HG03175 (cell line): ENCODE data around the gene CDC42EP1.
"Not testable (repeated sequence)": the region's sequence is repeated elsewhere in the genome, so short reads cannot be mapped to it uniquely, and the experiment has no call there.

ENCODE experiments used
- ATAC-seq: cut with Tn5 transposase; IDR thresholded peaks from one replicate; pipeline ENCODE4 v1.9.1; 2021; ENCODE audit warnings: mild to moderate bottlenecking, moderate library complexity; ENCODE audit not compliant: unreplicated experiment

CDC42EP1 gene

GRCh38 chr22:37575490-37576003 lies 15.3 kb downstream of the CDC42EP1 start:
- no peak for ATAC-seq

- no peak for ATAC-seq
Measured at GRCh38 chr22:37578002-37578401, 17.7 kb downstream of the CDC42EP1 start.

- ATAC-seq = no peak
Measured at GRCh38 chr22:37581504-37581903, 21.2 kb downstream of the CDC42EP1 start.

DNA sequence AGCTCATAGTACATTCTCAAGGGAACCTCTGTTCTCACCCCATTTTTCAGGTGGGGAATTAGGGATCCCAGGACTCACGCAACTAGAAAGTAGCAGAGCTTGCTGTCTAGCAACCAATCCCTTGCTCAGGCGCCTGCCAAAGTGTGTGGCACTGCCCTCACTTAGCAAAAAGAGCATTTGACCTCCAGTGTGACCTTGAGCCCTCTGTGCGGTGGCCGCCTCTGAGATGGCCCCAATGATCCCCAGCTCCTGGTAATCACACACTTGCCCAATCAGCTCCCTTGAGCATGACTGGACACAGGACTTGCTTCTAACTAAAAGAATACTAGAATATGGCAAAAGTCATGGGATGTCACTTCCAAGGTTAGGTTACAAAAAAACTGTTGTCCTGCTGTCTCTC lies 22.2 kb downstream of the CDC42EP1 start:
- no peak for ATAC-seq

GRCh38 chr22:37588546-37589215 lies 28.4 kb downstream of the CDC42EP1 start:
- ATAC-seq = no peak

DNA sequence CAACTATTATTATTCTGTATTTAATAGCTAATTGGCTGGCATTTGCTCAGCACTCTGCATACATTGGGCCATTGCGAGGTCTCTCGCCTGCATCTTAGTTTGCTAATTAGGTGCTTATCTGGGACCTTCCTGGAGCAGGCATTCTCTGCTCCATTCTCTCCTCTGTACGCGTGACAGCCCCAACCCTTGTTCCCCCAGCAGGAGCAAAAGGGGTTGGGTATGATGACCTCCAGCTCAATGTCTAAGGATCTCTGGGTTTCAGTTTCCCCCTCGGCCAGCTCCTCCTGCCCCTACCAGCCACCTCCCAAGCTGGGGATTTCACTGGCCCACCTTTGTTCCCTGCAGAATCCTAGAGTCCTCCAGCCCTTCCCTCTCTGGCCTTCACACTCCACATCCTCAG lies 29.4 kb downstream of the CDC42EP1 start:
- ATAC-seq = no peak

DNA sequence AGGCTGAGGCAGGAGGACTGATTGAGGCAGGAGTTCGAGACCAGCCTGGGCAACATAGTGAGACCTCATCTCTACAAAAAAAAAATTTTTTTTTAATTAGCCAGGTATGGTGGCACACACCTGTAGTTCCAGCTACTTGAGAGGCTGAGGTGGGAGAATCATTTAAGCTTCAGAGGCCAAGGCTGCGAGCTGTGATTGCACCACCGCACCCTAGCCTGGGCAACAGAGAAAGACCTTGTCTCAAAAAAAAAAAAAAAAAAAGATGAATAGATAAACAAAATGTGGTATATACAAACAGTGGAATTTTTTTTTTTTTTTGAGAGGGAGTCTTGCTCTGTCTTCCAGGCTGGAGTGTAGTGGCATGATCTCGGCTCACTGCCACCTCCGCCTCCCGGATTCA lies 30.8 kb downstream of the CDC42EP1 start:
- not testable (repeated sequence) for ATAC-seq

DNA sequence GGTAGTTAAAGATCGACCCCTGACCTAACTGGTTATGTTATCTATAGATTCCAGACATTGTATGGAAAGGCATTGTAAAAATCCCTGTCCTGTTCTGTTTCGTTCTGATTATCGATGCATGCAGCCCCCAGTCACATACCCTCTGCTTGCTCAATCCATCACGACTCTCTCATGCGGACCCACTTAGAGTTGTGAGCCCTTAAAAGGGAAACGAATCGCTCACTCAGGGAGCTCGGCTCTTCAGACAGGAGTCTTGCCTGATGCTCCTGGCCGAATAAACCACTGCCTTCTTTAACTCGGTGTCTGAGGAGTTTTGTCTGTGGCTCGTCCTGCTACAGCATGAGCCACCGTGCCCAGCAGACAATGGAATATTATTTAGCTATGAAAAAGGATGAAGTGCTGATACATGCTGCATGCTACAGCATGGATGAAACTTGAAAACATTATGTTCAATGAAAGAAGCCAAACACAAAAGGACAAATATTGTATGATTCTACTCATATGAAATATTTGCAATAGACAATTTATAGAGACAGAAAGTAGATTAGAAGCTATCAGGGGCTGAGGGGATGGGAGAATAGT lies 31.6 kb downstream of the CDC42EP1 start:
- ATAC-seq = no peak

GRCh38 chr22:37594237-37594636 lies 34.0 kb downstream of the CDC42EP1 start:
- no peak for ATAC-seq

GRCh38 chr22:37599153-37599552 lies 38.9 kb downstream of the CDC42EP1 start:
- ATAC-seq = no peak

DNA sequence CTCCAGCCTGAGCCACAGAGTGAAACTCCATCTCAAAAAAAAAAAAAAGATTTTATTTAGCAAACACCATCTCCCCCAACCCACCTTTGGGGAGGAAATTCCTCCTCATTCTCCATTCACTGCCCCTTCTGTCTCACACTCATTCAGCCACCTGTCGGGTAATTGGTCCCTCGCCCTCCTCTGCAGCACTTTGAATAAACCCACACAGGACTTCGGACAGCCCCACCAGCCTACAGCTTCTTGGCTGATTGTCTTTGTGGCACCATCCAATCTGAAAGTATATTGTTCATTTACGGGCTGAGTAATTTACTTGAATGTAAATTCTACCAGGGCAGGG lies 40.9 kb downstream of the CDC42EP1 start:
- ATAC-seq = no peak

DNA sequence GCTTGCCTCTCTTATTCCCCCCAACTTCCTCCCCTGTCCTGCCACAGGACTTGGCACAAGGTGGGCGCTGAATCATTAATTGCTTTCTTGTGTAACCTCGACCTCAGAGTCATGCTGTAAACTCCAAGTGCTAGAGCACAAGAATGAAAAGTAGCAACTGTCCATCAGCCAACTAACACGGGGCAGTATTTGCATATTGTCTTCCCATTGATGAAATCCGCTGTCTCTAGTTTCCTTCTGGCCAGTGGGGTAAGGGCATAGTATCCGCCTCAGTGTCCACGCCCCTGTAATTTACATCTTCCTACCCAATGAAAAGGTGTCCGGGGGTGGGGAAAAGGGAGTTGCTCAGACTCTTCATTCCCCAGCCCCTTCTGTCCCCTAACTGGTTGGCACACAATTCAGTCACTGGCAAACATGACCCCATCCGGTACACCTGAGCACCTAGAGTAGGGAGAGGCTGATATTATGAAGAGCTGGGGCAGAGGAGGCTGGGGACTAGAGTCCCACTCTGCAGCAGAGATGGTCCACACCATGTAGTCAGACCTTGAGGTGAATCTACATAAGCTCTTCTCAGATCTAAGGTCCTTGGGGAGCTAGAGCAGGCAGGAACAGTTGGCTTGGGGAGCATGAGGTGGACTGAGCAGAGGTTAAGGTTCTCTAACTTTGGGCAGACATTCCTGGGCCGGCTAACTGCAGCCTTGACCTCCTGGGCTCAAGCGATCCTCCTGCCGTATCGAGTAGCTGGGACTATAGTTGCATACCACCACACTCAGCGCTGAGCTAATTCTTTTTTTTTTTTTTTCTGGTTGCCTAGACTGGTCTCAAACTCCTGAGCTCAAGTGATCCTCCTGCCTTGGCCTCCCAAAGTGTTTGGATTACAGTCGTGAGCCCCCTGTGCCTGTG lies 41.5 kb downstream of the CDC42EP1 start:
- ATAC-seq = no peak

GRCh38 chr22:37602546-37603277 lies 42.4 kb downstream of the CDC42EP1 start:
- ATAC-seq = not testable (repeated sequence)

GRCh38 chr22:37604074-37604473 lies 43.8 kb downstream of the CDC42EP1 start:
- no peak for ATAC-seq

DNA sequence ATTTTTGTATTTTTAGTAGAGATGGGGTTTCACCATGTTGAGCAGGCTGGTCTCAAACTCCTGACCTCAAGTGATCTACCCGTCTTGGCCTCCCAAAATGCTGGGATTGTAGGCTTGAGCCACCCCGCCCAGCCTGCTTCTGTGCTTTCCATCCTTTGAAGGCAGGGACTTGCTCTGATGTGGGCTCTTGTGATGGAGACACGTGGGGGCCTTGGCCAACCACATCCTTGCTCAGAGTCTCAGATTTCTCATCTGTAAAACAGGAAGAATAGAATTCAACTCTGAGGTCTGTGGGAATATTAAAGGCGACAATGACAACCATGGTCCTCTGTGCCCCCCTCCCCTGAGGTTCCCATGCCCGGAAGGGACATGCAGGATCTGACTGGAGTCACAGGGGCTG lies 44.6 kb downstream of the CDC42EP1 start:
- no peak for ATAC-seq

GRCh38 chr22:37607010-37607934 lies 47.0 kb downstream of the CDC42EP1 start:
- no peak for ATAC-seq

- ATAC-seq = no peak
Measured at GRCh38 chr22:37607935-37608476, 47.7 kb downstream of the CDC42EP1 start.

- ATAC-seq = peak; percentile 83
Measured at GRCh38 chr22:37608477-37609239, 48.4 kb downstream of the CDC42EP1 start, which contains the start of gene GGA1. GGA1 (plus strand) TSS chr22:37608834; CDS start chr22:37608861, 27 bp downstream.
